ENCODE data around the gene TCN2.

- TF ChIP-seq, protein P1, sequence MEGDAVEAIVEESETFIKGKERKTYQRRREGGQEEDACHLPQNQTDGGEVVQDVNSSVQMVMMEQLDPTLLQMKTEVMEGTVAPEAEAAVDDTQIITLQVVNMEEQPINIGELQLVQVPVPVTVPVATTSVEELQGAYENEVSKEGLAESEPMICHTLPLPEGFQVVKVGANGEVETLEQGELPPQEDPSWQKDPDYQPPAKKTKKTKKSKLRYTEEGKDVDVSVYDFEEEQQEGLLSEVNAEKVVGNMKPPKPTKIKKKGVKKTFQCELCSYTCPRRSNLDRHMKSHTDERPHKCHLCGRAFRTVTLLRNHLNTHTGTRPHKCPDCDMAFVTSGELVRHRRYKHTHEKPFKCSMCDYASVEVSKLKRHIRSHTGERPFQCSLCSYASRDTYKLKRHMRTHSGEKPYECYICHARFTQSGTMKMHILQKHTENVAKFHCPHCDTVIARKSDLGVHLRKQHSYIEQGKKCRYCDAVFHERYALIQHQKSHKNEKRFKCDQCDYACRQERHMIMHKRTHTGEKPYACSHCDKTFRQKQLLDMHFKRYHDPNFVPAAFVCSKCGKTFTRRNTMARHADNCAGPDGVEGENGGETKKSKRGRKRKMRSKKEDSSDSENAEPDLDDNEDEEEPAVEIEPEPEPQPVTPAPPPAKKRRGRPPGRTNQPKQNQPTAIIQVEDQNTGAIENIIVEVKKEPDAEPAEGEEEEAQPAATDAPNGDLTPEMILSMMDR (IDR thresholded peaks at IDR 0.05; ENCODE audit: borderline replicate concordance, extremely low read depth, low read length, poor library complexity, severe bottlenecking): no peak
- TF ChIP-seq EZH2 (IDR thresholded peaks at IDR 0.05; ENCODE audit: borderline replicate concordance, low read depth, low read length, severe bottlenecking): no peak
Observed at GRCh38 chr22:30649430-30650007, 42.5 kb downstream of the TCN2 start.

Data from DND-41 (cell line).